ENCODE data around the gene HIVEP3.

Gene HIVEP3

GRCh38 chr1:41708332-41708731, 210.4 kb downstream of the HIVEP3 start:
- no peak for DNase-seq (ENCODE audit: extremely low read depth, low read depth)
- TF ChIP-seq CTCF (IDR thresholded peaks at IDR 0.05; ENCODE audit: low read depth, low read length), result no peak

- TF ChIP-seq CTCF (IDR thresholded peaks at IDR 0.05; ENCODE audit: low read depth, low read length), result no peak
- no peak for DNase-seq (ENCODE audit: extremely low read depth, low read depth)
Observed at GRCh38 chr1:41707793-41708192, 210.9 kb downstream of the HIVEP3 start.

GRCh38 chr1:41705798-41706197, 212.9 kb downstream of the HIVEP3 start:
- no peak for DNase-seq (ENCODE audit: extremely low read depth, low read depth)
- TF ChIP-seq CTCF (IDR thresholded peaks at IDR 0.05; ENCODE audit: low read depth, low read length), result no peak

GRCh38 chr1:41704196-41704595, 214.5 kb downstream of the HIVEP3 start:
- TF ChIP-seq CTCF (IDR thresholded peaks at IDR 0.05; ENCODE audit: low read depth, low read length), result no peak
- no peak for DNase-seq (ENCODE audit: extremely low read depth, low read depth)

- DNase-seq (ENCODE audit: extremely low read depth, low read depth), result no peak
- no peak for TF ChIP-seq CTCF (IDR thresholded peaks at IDR 0.05; ENCODE audit: low read depth, low read length)
Observed at GRCh38 chr1:41702771-41703170, 216.0 kb downstream of the HIVEP3 start.

- TF ChIP-seq CTCF (IDR thresholded peaks at IDR 0.05; ENCODE audit: low read depth, low read length), result no peak
- DNase-seq (ENCODE audit: extremely low read depth, low read depth), result no peak
Observed at GRCh38 chr1:41700986-41701535, 217.7 kb downstream of the HIVEP3 start.

- TF ChIP-seq CTCF (IDR thresholded peaks at IDR 0.05; ENCODE audit: low read depth, low read length), result no peak
- no peak for DNase-seq (ENCODE audit: extremely low read depth, low read depth)
Observed at GRCh38 chr1:41700581-41700980, 218.1 kb downstream of the HIVEP3 start.

Measured in AG09319 (cell line).